Mucosa of stomach (tissue), 1 donor: ENCODE measurements around the gene CCL4L2.
"Not testable (repeated sequence)": the region's sequence is repeated elsewhere in the genome, so short reads cannot be mapped to it uniquely, and the experiment has no call there.

Experiments
- H3K27me3 ChIP-seq: one replicate; pipeline ENCODE4 v1.7.0; 2013; ENCODE audit warnings: mild to moderate bottlenecking, low read length; ENCODE audit not compliant: control insufficient read depth, insufficient read depth
- H3K36me3 ChIP-seq: one replicate; pipeline ENCODE4 v1.7.0; 2013; ENCODE audit warnings: low read length; ENCODE audit not compliant: control insufficient read depth, insufficient read depth
- H3K4me1 ChIP-seq: one replicate; pipeline ENCODE4 v1.7.0; 2013; ENCODE audit warnings: mild to moderate bottlenecking, low read length; ENCODE audit not compliant: control insufficient read depth, insufficient read depth
- H3K4me3 ChIP-seq: one replicate; pipeline ENCODE4 v1.7.0; 2013; ENCODE audit warnings: low read length
- H3K9ac ChIP-seq: one replicate; pipeline ENCODE4 v1.7.0; 2013; ENCODE audit warnings: mild to moderate bottlenecking, low read length, moderate library complexity
- H3K9me3 ChIP-seq: one replicate; pipeline ENCODE4 v1.7.0; 2013; ENCODE audit warnings: mild to moderate bottlenecking, low read length, moderate library complexity; ENCODE audit not compliant: control insufficient read depth
- donor health status: Pancreatic carcinoma.

Gene CCL4L2

GRCh38 chr17:36201102-36201501, 9.8 kb upstream of the CCL4L2 start:
- not testable (repeated sequence) for H3K27me3 ChIP-seq, H3K9ac ChIP-seq, H3K9me3 ChIP-seq, H3K4me3 ChIP-seq, H3K36me3 ChIP-seq, H3K4me1 ChIP-seq

- H3K4me1 ChIP-seq, H3K4me3 ChIP-seq, H3K9ac ChIP-seq, H3K36me3 ChIP-seq, H3K9me3 ChIP-seq, H3K27me3 ChIP-seq: not testable (repeated sequence)
Measured at GRCh38 chr17:36201506-36201905, 9.4 kb upstream of the CCL4L2 start.

GRCh38 chr17:36203335-36203734, 7.5 kb upstream of the CCL4L2 start:
- H3K36me3 ChIP-seq, result no peaks in the 10 kb centered on the region
- no peaks in the 10 kb centered on the region for H3K4me1 ChIP-seq
- no peaks in the 10 kb centered on the region for H3K9me3 ChIP-seq
- no peak overlapping the region for H3K9ac ChIP-seq
- H3K4me3 ChIP-seq, result no peak overlapping the region
- no peaks in the 10 kb centered on the region for H3K27me3 ChIP-seq

GRCh38 chr17:36204724-36205500, 6.0 kb upstream of the CCL4L2 start:
- H3K36me3 ChIP-seq, result no peaks in the 10 kb centered on the region
- H3K27me3 ChIP-seq, result no peaks in the 10 kb centered on the region
- no peaks in the 10 kb centered on the region for H3K4me1 ChIP-seq
- no peaks in the 10 kb centered on the region for H3K9me3 ChIP-seq
- H3K4me3 ChIP-seq, result no peak overlapping the region
- H3K9ac ChIP-seq, result no peak overlapping the region

- H3K4me3 ChIP-seq, result no peak overlapping the region
- H3K9ac ChIP-seq, result no peak overlapping the region
- H3K4me1 ChIP-seq, result no peaks in the 10 kb centered on the region
- no peaks in the 10 kb centered on the region for H3K9me3 ChIP-seq
- no peaks in the 10 kb centered on the region for H3K36me3 ChIP-seq
- no peaks in the 10 kb centered on the region for H3K27me3 ChIP-seq
Measured at GRCh38 chr17:36205637-36206485, 5.0 kb upstream of the CCL4L2 start.

- H3K4me1 ChIP-seq, H3K27me3 ChIP-seq, H3K36me3 ChIP-seq: not testable (repeated sequence)
Measured at GRCh38 chr17:36206486-36206821, 4.4 kb upstream of the CCL4L2 start.

GRCh38 chr17:36207383-36207782, 3.5 kb upstream of the CCL4L2 start:
- not testable (repeated sequence) for H3K27me3 ChIP-seq, H3K9me3 ChIP-seq, H3K4me1 ChIP-seq, H3K36me3 ChIP-seq, H3K4me3 ChIP-seq, H3K9ac ChIP-seq

More at GRCh38 chr17:36206486-36206821, 4.4 kb upstream of the CCL4L2 start:
- not testable (repeated sequence) for H3K9ac ChIP-seq, H3K9me3 ChIP-seq, H3K4me3 ChIP-seq

- H3K9ac ChIP-seq, result no peak overlapping the region
- no peaks in the 10 kb centered on the region for H3K27me3 ChIP-seq
- no peaks in the 10 kb centered on the region for H3K36me3 ChIP-seq
- H3K4me3 ChIP-seq, result no peak overlapping the region
- H3K9me3 ChIP-seq, result no peaks in the 10 kb centered on the region
- H3K4me1 ChIP-seq, result no peaks in the 10 kb centered on the region
Measured at GRCh38 chr17:36209575-36209974, 1.3 kb upstream of the CCL4L2 start.

- H3K9me3 ChIP-seq, H3K4me1 ChIP-seq, H3K9ac ChIP-seq, H3K36me3 ChIP-seq, H3K4me3 ChIP-seq, H3K27me3 ChIP-seq: not testable (repeated sequence)
Measured at GRCh38 chr17:36211484-36212271, 815 bp downstream of the CCL4L2 start.

- Histone ChIP-seq H3K4me3 (no peak overlapping the region), H3K36me3 (no peaks in the 10 kb centered on the region), H3K9ac (no peak overlapping the region)
Measured at GRCh38 chr17:36212272-36212605, 1.4 kb downstream of the CCL4L2 start.

GRCh38 chr17:36212966-36213365, 2.1 kb downstream of the CCL4L2 start:
- Histone ChIP-seq H3K36me3 (no peaks in the 10 kb centered on the region), H3K9ac (no peak overlapping the region), H3K9me3 (no peaks in the 10 kb centered on the region), H3K27me3 (no peaks in the 10 kb centered on the region), H3K4me3 (no peak overlapping the region), H3K4me1 (no peaks in the 10 kb centered on the region)

More at GRCh38 chr17:36212272-36212605, 1.4 kb downstream of the CCL4L2 start:
- Histone ChIP-seq H3K27me3 (no peaks in the 10 kb centered on the region), H3K4me1 (no peaks in the 10 kb centered on the region), H3K9me3 (no peaks in the 10 kb centered on the region)

- H3K9me3 ChIP-seq, result no peaks in the 10 kb centered on the region
- no peaks in the 10 kb centered on the region for H3K36me3 ChIP-seq
- H3K4me3 ChIP-seq, result no peak overlapping the region
- no peaks in the 10 kb centered on the region for H3K27me3 ChIP-seq
- H3K9ac ChIP-seq, result no peak overlapping the region
- no peaks in the 10 kb centered on the region for H3K4me1 ChIP-seq
Measured at GRCh38 chr17:36213695-36214094, 2.8 kb downstream of the CCL4L2 start.
